Activated CD8-positive, alpha-beta memory T cell treated with anti-CD3 and anti-CD28 coated beads for 1 hour (primary cell): ENCODE measurements around the gene TGIF1.
"Not testable (repeated sequence)": the region's sequence is repeated elsewhere in the genome, so short reads cannot be mapped to it uniquely, and the experiment has no call there.

Experiments
- DNase-seq, 2 donors: peaks; one replicate each; pipeline ENCODE4 v3.0.0-alpha.2; 2020; ENCODE audit warnings: low read depth in 1 of 2; ENCODE audit errors: extremely low read depth in 1 of 2

The TGIF1 gene

DNA sequence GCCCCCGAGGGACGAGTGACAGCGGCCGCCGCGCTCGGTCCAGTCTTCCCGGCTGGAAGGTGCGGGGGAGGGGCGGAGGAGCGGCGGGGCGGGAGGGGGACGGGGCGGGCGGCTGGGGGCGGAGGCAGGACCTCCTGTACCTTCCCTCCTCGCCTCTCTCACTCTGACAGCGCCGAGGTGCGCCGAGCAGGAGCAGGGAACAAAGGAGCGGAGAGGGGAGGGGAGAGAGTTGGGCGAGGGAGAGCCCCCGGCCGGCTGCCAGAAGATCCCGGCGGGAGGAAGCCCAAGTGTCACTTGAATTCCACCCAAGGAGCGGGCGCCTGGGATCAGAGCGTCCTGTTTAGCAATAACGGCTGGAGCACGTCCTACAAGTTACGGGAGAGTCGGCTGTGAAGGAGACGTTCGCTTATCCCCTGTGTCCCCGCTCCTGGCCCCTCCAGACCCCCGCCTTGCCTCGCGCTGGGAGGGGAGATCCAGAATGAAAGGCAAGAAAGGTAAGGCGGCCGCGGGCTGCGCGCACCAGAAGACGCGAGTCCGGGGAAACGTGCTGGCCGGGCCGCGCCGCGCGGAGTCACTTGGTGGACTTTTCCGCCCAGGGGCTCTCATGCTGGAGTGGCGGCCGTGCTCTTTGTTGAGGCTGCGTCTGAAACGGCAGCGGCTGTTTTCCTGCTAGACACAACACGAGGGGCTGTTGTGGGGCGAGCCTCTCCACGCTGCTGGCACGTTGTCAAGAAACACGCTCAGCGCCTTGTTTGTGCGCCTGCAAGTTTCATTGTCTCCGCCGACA is at the start of gene TGIF1:
TSS of gene TGIF1 (plus strand) at position 161 of the 787 bp plus-strand sequence. CDS start at position 479, 318 bp downstream.
- peak; percentile 61 to 64 for DNase-seq

DNA sequence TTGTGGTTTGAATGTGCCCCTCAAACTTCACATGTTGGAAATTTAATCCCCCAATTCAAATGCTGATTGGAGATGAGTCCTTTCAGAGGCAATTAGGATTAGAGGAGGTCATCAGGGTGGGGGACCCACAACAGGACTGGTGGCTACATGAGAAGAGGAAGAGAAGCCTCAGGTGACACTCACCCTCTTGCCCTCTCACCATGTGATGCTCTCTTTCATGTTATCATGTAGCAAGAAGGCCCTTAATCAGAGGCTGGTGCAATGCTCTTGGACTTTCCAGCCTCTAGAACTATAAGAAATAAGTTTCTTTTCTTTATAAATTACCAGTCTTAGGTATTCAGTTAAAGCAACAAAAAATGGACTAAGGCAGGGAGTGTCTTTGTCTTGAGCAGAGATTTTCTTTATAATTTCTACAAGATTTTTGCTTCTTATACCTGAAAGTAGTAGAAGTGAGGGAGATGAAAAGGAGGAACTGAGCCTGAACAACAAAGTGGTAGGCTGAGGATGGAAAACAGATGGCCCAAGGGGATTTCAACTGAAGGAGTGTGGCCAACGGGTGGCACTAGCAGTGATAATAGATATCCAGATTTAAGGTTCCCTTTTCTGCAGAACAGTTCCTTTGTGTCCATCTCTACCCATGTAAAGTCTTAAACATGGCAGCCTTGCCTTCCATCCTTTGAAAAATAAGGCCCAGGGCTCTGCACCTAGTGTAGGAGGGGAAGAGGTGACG is 49.2 kb upstream of the TGIF1 start:
- DNase-seq = no peak

DNA sequence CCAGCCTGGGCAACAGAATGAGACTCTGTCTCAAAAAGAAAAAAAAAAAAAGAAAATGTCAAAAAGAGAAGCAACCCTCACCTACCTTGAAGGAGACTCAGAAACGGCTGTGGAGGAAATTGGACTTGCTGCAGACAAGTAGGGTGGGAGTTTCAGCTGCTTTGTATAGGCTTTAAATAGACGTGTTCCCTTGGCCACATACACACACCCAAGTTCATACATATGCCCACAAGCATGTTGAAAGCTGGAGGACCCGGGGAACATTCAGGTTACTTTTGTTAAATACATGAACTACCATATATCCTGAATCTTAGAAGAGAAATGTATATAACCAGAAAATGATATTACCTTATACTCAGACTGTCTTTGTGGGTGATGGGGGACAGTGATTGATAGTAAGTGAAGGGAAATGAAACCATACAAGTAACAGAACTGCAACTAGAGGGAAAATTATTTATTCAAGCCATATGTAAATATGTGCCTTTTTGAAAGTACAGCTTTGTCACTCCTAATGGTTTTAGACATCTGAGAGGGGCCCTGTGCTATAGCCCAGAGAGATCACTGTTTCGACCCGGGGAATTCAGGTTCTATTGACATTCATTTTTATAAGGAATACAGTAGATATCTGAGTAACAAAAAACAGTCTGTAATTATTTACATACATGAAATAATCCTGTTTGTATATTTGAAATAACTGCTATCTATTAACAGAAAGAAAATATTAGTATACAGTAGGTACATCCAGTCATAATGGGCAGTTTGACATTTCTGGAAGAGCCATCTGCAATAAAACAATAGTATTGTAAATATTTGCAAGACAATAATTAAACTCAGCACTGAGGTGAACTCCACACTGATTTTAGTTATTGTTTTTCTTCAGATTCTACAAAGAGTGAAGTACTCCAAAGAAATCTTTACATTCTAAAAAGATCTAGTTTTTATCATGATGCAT is 48.0 kb upstream of the TGIF1 start:
- no peak for DNase-seq

DNA sequence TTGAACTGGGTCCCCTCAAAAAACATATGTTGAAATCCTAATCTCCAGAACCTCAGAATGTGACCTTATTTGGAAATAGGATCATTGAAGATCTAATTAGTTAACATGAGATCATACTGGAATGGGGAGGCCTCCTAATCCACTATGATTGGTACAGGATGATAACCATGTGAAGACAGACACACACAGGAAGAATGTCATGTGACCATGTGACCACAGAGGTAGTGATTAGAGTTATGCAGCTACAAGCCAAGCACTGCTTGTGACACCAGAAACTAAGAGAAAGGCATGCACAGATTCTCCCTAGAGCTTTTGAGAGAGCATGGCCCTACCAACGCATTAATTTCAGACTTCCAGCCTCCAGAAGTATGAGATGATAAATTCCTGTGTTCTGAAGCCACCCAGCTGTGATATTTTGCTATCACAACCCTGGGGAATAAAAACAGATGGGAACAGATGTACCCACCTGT is 47.0 kb upstream of the TGIF1 start:
- no peak for DNase-seq

DNA sequence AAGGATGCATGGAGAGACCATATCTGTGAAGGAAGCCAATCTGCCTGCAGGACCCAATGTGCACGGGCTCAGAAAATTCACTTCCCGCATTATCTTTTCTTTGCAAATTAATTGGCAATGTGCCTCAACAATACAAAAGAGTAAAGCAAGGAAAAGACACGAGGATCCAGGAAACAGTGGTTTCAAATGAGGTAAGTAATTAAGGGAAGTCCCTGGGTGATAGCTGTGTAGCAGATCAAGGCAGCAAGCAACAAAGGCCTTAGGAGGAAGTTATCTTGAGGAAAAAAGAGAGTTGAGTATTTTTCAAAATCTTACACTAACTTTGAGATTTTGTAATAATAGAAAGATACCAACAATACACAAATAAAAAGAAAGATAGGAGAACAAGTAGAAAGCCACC is 44.3 kb upstream of the TGIF1 start:
- no peak for DNase-seq

DNA sequence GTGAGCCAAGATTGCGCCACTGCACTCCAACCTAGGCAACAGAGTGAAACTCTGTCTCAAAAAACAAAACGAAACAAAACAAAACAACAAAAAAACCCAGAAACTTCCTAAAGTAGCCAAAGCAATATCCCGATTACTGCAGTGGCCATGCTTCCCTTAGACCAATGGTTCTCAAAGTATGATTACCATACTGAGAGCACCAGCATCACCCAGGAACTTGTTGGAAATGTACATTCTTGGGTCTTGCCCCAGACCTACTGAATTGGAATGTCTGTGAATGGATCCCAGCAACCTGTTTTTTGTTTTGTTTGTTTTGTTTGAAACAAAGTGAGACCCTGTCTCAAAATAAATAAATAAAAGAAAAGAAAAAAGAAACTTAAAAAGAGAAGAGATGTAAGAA is 41.9 kb upstream of the TGIF1 start:
- no peak for DNase-seq

DNA sequence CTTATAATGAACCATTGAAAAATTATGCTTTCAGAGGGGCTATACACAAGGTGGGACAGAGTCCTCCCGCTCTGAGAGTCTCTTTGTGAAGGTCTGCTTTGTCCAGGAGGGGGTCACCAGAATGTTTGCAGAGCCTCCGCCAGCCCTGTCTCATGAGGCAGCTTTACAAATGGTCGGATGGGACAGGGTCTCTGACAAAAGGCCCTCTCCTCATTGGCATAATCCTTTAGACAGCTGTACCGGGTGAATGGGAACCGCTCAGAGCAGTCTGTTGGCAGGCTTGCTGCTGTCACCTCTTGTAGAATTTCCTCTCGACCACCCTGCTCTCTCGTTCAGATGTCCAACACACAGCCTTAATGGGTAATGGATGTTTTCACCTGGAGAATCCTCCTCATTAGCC is 40.2 kb upstream of the TGIF1 start:
- DNase-seq = no peak

DNA sequence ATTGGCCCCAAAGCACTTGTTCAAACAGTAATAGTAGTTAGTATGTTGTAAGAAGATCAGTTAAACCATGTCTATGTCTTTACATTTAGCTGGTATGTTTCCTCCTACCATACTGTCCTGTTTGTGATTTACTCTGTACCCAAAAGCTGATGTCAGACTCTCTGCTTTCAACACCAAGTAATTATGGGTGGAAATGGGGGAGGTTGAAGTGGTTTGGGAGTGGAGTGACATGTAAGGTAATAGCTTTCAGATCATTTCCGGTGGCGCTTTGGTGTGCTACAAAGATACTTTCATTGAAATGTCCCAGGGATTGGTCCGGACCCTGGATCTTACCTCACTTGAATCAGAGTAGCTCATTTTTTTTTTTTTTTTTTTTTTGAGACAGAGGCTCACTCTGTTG is 39.7 kb upstream of the TGIF1 start:
- no peak for DNase-seq

DNA sequence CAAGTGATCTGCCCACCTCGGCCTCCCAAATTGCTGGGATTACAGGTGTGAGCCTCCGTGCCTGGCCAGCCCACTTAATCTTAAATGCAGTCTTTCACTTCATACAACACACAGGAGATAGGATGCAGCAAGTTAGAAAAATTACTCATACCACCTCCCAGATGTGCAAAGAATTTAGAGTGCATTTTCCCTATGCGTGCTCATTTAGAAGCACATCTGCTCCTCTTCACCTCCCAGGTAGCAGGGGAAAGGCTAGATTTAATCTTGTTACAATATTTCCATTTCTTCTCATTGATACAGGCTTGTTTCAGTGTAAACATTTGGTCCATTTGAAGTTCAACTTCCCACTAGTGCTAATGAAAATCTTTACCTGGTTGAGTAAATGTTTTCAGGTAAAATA is 39.1 kb upstream of the TGIF1 start:
- DNase-seq = not testable (repeated sequence)

DNA sequence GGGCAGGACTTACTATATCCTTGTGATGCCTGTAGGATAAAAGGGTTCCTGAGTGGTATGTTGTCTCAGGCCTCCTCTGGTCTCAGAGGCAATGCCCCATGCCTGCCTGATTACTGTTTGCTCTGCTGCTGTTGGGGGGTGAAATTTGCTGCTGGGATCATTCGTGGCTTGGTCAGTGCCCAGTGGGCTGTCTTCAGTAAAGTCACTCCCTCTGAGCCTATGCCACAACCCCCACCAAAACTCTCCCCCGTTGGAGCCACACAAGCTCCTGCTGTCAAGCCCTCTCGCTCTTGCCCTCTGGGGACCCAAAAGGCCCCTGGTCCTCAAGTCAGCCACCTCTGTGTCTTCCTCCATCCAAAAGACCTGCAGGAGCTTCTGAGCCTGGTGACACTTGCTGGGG is 38.6 kb upstream of the TGIF1 start:
- no peak for DNase-seq

DNA sequence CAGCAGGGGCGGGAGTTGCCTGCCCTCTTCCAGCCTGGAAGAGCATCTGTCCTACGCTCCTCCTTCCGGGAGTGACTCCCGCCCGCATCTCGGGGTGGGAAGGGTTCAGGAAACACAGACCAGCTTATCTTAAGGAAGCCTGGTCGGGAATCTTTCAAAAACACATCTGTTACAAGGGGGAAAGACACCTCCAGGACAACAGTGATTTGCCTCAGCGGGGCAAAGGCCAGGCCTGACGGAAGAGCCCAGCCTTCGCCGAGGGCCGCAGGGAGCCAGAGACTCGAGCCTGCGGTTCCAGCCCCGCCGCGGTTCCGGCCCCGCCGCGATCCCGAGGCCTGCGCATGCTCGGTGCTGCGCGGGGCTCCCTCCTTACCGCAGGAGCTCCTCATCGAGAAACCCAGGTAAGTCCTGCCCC is 38.1 kb upstream of the TGIF1 start:
- no peak for DNase-seq

DNA sequence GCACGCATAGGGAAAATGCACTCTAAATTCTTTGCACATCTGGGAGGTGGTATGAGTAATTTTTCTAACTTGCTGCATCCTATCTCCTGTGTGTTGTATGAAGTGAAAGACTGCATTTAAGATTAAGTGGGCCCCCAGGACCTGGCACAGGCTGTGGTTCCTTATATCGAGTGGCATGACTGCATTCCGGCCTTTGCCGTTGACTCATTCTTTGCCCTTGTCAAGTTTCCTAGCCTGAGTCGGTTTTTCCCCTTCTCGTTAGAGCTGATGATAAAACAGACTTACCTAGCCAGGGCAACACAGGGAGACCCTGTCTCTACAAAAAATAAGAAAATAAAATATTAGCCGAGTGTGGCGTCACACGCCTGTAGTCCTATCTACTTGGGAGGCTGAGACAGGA is 37.4 kb upstream of the TGIF1 start:
- not testable (repeated sequence) for DNase-seq

DNA sequence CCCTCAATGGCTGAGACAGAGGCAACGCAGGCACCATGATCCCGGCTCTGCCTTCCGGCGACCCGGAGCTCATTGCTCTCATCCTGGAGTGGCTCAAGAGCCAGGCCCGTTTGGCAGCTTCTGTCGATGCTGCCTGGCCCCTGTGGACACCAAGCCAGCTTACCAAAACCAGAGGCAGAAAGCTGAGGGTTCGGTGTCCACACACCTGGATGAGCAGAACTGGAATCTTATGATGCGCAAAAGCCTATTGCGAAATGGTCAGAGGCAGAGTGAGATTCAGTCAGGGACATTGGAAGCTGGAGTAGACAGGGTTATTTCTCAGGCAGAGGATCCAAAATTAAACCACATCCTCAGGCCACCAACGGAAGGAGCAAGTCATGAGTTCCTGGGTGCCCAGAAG is 34.9 kb upstream of the TGIF1 start:
- DNase-seq = no peak

DNA sequence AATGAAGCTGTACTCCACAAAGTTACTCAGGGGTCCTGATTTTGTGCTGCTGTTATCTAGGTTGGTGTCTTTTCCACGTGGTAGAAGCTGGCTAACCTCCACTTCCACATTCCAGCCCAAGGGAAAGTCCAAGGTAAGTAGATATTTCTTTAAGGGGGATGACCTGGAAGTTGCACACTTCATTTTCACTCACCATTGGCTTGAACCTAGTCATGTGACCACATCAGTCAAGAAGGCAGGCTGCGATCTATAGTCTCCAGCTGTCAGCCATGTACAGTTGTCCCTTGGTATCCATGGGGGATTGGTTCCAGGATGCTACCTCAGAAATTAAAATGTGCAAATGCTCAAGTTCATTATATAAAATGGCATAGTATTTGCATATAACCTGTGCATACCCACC is 31.9 kb upstream of the TGIF1 start:
- DNase-seq = no peak

DNA sequence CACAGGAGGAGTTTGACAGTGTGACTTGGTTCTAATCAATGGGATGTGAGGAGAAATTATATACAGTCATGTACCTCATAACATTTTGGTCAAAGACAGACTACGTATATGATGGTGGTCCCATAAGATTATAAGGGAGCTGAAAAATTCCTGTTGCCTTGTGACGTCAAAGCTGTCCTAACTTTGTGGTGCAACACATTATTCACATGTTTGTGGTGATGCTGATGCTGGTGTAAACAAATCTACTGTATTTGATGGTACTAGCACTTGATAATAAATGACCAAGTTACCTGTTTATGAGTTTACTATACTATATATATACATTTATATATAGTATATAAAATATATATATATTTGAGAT is 29.1 kb upstream of the TGIF1 start:
- no peak for DNase-seq

DNA sequence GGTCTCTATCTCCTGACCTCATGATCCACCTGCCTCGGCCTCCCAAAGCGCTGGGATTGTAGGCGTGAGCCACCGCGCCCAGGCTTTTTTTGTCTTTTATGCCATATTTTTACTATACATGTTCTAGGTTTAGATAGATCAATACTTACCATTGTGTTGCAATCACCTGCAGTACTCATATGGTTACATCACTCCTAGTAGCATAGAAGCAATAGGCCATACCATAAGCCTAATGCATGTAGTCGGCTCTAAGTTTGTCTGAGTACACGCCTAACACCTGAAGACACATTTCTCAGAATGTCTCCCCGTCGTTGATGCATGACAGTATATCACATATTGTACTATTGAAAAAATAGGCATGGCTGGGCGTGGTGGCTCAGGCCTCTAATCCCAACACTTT is 27.1 kb upstream of the TGIF1 start:
- DNase-seq = no peak

DNA sequence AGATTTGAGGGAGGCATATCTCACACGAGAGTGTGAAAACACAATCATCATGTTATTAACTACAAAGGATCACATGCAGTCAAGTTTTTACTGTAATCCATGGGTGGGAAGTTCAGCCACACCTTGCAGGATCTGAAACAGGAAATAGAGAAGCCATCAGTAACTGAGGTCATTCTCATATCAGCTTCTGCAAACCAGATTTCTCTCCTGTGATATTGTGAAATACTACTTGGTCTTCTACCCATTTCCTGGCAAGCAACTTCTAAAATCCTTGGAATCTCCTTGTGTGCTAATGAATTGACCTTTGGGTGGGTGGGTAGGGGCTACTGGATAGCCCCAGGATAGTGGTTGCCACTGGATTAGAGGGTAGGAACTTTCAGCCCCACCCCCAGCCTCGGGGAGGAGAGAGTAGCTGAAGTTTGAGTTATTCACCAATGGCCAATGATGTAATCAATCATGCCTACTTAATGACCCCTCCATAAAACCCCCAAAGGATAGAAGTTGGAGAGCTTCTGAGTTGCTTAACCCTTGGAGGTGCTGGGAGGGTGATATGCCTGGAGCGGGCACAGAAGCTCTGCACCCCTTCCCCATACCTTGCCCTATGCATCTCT is 25.6 kb upstream of the TGIF1 start:
- DNase-seq = no peak

DNA sequence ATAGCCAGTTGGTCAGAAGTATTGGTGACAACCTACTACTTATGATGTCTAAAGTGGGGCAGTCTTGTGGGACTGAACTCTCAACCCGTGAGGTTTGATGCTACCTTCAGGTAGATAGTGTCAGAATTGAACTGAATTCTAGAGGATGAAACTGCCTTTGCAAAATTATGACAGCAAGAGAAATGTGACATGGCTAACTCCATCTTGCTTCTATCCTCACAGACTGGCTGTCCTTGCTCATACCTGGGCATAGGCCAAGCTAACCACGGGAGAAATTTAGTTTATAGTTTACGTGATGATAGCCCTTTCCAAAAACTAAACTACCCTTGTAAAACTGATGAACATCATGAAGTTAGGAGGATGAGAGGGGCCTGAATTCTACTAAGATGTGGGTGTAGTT is 24.9 kb upstream of the TGIF1 start:
- DNase-seq = no peak

DNA sequence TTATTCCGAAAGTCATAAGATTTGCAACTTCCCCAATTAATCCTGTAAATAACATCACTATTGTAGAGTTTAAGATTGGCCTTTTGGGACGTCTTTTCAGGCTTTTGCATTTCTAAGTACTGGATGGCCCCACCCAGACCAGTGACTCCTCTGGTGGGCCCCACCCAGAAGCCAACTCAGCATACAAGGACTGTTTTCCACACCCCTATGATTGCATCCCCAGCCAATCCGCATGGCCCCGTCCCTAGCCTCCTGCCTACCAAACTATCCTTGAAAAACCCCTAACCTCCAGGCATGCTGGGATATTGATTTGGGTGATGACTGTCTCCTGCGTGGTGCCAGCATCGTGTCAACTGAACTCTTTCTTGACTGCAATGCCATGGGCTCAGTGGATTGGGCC is 24.5 kb upstream of the TGIF1 start:
- no peak for DNase-seq

DNA sequence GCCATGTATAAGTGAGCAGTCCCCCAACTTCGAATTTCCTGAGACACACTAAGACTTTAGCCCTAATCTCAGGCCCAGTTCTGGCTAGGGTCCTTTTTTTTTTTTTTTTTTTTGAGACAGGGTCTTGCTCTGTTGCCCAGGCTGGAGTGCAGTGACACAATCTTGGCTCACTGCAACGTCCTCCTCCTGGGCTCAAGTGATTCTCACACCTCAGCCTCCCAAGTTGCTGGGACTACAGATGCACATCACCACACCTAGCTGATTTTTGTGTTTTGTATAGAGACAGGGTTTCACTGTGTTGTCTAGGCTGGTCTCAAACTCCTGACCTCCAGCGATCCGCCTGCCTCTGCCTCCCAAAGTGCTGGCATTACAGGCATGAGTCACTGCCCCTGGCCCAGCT is 23.9 kb upstream of the TGIF1 start:
- DNase-seq = no peak

DNA sequence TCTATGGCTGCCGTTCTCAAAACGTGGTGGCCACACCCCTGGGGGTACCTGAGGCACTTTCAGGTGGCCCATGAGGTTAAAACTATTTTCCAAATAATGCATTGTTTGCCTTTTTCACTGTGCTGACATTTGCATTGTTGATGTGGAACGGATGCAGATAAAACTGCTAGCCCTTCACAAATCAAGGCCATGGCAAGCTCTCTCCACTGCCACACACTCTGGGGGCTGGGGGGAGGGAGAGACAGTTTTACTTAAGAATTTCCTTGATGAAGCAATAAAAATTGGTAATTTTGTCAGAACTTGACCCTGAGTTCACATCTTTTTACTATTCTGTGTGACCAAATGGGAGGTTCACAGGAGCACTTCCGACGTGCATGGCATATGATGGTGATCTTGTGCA is 22.0 kb upstream of the TGIF1 start:
- DNase-seq = no peak
